Keratinocyte (primary cell): ENCODE measurements around the gene FAF2.

ENCODE experiments used
- EZH2 ChIP-seq: IDR thresholded peaks from one replicate; pipeline ENCODE4 v1.6.1; 2012; ENCODE audit warnings: inconsistent platforms, mild to moderate bottlenecking, low read length, moderate library complexity
- TF ChIP-seq, protein P1 (sequence below), 3 experiments: IDR thresholded peaks in 1 of 3; conservative IDR thresholded peaks in 1 of 3; optimal IDR thresholded peaks in 1 of 3; 2 replicates in 2 of 3; 3 replicates in 1 of 3; pipeline versions ENCODE3 to v1.5.1; 2011; ENCODE audit warnings: low read length in 3 of 3, mild to moderate bottlenecking in 3 of 3, moderate library complexity in 2 of 3, control low read depth in 1 of 3, inconsistent platforms in 1 of 3; ENCODE audit not compliant: insufficient read depth in 2 of 3; ENCODE audit errors: extremely low read depth in 1 of 3

DNA sequence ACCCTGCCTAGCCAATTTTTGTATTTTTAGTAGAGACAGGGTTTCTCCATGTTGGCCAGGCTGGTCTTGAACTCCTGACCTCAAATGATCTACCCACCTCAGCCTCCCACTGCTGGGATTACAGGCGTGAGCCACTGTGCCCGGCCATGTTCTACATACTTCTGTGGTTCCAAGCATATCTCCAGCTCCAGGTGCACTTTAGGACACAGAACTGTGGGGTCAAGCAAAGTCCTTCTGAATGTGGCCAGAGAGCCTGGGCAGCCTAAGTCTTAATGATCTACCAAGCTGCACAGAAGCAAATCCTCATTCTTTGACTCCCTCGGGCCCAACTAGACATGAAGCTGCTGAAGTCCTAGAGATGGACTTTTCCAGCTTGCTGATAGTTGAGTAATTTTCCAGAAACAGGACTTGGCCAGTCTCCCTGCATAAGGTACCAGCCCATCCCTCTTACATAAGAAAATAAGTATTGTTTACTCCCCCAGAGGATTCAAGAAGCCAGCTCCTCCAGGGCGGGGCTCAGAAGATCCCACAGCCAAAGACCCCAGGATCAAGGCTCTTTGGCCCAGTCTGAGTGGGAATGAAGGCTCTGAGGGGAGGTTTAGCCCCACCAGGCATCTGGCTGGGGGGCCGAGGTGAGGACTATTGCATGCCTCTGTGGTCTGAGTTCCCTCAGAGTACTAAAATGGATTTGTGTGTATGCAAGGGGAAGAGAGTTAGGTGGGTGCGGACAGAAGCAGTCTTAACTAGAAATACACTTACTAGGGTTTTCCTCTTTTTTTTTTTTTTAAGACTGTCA is 40.5 kb upstream of the FAF2 start:
- TF ChIP-seq, protein P1, sequence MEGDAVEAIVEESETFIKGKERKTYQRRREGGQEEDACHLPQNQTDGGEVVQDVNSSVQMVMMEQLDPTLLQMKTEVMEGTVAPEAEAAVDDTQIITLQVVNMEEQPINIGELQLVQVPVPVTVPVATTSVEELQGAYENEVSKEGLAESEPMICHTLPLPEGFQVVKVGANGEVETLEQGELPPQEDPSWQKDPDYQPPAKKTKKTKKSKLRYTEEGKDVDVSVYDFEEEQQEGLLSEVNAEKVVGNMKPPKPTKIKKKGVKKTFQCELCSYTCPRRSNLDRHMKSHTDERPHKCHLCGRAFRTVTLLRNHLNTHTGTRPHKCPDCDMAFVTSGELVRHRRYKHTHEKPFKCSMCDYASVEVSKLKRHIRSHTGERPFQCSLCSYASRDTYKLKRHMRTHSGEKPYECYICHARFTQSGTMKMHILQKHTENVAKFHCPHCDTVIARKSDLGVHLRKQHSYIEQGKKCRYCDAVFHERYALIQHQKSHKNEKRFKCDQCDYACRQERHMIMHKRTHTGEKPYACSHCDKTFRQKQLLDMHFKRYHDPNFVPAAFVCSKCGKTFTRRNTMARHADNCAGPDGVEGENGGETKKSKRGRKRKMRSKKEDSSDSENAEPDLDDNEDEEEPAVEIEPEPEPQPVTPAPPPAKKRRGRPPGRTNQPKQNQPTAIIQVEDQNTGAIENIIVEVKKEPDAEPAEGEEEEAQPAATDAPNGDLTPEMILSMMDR (optimal IDR thresholded peaks at IDR 0.05 in 1 of 3, IDR thresholded peaks at IDR 0.05 in 1 of 3, conservative IDR thresholded peaks at IDR 0.05 in 1 of 3; ENCODE audit: extremely low read depth in 1 of 3, insufficient read depth in 2 of 3, low read length in 3 of 3) = no peak
- TF ChIP-seq EZH2 = no peak
